HG02885 (cell line): ENCODE data around the gene CYTH3.

ENCODE experiments used
- ATAC-seq: cut with Tn5 transposase; IDR thresholded peaks from one replicate; pipeline ENCODE4 v1.9.1; 2021; ENCODE audit warnings: mild to moderate bottlenecking; ENCODE audit not compliant: unreplicated experiment, poor library complexity

The CYTH3 gene

DNA sequence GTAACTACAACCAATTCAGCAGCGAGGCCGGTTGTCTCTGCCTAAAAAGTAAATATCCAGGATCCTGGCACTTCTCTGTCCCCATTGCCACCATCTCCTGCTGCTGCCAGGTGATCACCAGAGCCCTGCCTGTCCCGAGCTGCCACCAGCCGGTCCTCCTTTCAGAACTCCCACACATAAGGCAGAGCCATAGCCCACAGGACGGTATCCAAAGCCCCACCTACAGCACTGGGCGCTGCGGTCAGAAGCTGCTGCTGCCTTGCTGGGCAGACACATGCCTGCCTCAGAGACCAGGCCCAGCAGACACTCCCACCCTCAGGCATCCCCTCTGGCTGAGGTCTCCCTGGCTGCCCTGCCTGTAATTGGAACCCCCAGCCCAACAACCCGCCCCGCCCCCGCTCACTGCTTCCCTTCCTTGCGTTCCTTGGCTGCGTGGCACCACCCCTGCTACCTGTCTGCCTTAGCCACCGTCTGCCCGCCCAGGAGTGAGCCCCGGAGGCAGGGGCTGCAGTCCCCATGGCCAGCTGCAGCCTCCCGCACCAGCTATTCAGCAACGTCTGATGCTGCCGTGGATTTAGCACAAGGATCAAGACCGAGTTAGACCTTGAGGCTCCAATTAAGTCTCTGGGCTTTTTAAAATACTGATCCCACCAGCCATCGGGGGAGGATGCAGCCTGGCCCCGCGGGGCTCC lies 100.7 kb downstream of the CYTH3 start:
- no peak for ATAC-seq

DNA sequence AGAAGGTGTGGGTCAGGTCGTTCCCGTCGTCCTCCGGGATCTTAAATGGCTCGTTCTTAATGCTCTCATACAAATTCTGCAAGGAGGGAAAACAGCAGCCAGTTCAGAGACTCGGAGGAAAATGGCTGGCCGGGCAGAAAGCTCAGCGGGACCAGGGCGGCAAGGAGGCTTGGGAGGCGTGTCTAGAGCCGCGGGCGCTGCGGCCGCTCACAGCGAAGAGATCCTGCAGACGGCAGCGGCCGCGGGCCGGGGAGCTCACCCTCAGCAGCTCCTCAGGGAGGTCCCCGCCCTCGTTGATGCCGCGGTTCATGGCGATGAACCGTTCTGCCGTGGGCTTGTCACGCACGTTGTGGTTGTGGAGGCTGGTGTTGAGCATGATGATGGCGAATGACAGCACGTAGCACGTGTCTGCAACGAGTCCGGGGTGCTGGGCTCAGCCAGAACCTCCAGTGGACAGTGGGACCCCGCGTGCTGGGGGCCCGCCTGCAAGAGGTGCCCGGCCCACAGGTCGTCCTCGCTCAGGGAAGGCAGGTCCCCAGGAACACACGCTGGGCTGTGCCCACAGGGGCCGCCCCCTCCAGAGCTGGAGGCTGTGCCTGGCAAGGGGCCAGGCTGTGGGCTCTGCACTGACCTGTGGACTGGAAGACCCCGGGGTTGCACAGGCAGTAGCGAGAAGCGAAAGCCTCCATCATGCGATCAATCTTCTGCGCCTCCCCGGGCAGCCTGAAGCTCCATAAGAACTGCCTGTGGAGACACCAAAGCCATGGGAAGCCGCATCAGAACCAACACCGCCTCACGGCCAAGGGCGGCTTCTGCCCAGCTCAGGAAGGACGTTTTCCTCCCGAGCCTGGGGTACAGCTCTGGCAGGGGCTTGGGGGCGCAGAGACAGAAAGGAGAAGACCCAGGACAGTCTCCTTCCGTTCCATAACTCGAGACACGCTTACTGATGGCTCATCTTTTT lies 101.6 kb downstream of the CYTH3 start:
- ATAC-seq, result no peak

DNA sequence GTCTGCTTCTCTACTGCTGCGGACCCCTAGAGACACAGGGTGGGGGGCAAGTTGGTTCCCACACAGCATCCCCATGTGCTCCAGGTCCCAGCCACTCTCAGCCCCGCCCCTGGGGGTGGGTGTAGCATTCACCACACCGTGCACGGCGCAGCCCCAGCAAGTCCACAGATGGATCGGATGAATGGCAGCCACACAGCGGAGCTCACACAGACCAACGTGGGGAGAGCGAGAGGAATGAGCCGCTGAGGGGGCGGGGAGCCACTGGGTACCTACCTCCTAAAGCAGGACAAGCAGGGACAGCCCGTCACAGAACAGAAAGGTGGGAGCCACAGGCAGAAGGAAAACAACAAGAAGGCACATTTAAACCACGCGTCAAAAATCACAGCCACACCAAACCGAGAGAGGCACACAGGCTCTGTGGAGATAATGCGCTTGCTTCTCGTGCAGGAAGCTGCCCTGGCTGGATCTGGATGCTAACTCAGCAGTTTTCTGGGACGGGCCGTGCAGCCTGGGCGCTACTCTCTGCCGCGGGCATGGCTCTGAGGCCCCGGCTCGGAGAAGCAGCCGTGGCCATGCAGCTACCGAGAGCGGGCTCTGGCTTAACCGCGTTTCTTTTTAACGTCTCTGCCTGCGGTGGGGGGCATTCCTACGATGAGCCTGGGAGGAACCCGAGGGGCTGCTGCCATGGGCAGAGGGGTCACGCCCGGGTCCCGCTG lies 102.5 kb downstream of the CYTH3 start:
- no peak for ATAC-seq

DNA sequence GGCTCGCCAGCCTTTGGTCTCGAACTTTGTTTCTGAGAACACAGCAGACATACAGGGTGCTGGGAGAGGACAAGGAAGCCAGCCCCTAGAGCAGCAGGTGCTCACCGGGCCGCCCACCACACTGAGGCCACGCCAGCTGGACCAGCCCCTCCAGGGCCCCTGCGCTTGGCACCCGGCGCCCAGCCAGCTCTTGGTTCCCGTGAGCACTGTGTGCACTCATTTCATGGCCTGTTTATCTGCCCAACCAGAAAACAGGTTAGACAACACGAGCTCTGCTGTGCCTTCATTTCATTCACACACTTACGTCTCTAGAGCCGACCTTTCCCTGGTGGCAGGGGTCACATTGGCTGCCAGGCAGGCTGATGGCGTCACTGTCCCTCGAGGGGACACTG lies 104.0 kb downstream of the CYTH3 start:
- no peak for ATAC-seq

DNA sequence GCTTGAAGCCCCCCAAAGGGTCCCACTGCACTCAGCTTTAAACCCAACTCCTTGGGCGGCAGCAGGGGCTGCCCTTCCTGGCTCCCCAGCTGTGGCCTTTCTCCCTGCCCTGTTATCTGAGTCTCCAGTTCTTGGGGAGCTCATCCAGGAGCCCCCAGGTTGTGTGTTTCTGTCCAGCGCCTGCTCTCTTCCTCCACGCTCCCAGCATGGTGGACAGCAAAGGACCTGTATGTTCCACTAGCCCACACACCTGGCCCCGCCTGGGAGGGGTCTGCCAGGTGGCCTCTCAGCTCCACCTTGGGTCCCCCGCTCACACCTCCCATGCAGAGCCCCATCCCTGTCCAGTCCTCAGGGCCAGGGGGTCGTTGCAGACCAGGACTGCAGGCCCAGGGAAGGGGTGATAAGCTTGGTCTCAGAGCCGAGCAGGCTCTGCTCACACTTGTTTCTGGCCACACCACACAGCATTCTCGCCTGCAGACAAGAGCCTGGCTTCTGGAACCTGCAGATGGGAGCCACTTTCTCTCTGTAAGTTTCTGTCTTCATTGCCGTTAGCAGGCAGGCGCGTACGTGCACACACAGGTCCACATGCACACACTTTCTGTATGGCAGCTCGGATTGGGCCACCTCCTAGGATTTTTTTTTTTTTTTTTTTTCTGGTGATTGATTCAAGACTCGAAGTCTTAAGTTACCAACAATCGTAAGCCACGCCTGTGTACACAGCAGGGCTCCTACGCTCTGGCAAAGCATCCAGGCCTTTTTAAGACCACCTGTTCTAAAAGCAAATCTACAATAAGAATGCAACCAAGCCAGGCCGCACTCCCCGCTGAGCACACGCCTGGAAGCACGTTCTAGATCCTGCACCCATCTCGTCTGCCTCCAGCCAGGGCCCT lies 104.6 kb downstream of the CYTH3 start:
- ATAC-seq, result no peak

DNA sequence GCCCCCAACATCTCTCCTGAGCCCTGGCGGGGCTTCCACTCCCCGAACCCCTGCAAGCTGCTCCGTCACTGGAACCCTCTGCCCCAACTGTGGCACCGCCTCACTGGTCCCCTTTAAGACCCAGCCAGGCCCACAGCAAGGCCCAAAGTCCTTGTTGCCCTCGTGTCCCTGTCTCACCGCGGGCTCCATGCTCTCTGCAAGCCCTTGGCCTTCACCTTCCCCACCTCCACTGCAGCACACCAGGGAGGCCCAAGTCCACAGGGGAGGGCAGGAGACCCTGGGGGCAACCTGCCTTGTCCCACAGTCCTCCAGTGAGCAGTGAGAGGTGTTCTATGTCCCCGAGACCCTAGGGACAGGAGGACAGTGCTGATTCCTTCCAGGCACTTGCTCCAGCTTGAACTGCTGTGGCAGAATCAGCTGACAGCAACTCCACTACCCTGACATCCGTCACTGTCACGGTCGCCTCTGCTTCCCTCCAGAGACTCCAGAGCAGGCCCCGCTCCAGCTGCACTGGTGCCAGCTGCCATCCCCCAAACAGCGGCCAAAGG lies 105.3 kb downstream of the CYTH3 start:
- no peak for ATAC-seq

DNA sequence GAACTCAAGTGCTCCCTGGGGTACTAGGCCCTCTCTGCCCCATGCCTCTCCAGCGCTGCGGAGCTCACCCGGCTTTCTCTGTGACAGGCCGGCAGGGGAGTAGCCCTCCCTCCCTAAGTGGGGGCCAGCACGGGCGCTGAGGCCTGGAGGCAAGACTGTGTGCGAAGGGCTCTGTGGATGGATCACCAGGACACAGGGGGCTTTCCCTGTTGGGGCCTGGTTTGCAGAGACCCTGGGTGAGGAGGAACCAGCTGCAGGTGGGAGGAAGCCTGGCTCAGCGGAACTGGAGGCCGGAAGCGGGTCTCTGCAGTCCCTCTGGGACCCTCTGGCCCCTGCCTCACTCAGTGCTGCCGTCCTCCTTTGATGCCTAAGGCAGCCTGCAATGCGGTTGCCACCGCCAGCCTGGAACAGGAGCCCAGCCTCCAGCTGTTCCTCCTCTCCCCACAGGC lies 106.0 kb downstream of the CYTH3 start:
- no peak for ATAC-seq

DNA sequence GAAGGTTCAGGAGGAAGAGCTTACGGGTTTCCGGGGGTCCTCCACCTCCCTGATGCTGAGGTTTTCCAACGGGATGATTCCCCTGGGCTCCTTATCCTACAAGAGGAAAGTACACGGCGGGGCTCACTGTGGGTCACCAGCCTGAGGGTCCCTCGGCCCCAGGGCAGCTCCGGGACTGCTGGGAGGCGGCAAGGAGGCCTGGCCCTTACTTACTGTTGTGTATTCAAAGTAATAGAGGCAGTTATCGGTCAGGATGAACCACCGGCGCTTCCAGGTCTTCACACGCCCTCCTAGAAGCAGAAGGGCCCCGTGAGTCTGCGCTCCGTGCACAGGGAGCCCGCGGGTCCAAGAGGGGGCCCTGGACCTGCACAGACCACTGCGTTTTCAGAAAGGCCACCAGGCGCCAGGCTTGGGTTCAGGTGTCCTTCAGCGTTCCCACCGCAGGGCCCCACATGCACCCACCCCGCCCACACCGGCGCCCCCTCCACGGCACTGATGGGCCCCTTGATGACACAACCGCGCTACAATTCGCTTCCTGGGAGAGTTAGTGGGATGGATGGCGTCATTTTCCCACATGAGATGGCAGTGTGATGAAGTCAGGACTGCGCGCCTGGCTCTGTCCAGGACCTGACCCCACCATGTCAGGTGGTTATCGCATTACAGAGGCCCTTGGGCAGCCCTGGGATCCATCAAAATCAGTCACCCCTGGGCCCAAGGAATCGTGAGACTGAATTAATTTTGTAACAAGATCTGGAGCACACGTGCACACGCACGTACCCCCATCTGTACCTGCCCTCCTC lies 106.7 kb downstream of the CYTH3 start:
- ATAC-seq, result no peak

DNA sequence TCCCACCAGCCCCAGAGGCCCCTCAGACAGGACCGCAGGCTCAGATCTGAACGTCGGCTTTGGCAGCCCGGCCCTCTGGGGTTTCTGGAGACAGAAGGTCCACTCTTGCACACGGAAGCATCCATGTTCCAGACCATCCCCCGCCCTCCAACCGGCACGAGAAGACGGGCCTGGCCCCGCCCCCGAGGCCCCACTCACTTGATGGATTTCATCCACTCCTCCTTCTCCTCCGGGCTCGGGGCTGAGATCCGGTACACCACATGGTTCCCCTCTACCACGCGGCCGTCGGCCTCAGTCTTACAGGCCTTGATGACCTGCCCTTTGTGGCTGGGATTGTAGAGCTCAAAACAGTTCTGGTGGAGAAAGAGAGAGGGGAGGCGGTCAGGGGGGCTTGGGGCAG lies 107.3 kb downstream of the CYTH3 start:
- ATAC-seq, result no peak

DNA sequence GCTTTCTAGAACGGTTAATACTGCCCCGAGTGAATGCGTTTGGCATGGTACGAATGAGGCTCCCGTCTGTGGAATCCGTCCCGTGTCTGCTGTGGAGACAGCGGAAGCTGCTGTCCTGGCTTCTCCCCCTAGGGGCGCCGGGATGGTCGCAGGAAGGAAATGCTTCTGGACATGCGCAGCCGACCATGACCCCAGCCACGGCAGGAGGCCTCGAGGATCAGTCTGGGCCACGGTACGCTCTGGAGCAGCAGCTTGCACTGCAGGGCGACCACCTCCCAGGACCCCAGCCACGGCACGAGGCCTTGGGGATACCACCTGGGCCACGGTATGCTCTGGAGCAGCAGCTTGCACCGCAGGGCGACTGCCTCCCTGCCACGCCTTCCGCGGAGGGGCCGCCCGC lies 107.9 kb downstream of the CYTH3 start:
- ATAC-seq, result no peak

DNA sequence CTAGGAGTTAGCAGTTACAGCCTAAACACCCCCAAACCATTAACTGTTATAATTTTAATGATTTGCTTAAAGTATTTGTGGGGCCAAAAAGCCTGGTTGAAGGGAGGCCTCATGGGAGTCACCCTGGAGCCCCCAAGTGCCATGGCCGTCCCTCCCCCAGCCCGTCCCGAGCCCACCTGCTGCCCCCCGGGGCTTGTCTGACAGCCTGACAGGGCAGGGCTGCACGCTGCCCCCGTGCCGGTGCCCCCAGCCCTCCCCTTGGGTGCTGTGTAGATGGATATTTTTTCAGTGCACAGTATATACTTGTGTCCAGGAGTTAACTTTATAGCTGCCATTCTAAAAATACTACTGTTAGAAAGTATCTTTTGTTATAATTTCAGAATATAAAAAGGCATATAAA lies 108.4 kb downstream of the CYTH3 start:
- ATAC-seq, result no peak

DNA sequence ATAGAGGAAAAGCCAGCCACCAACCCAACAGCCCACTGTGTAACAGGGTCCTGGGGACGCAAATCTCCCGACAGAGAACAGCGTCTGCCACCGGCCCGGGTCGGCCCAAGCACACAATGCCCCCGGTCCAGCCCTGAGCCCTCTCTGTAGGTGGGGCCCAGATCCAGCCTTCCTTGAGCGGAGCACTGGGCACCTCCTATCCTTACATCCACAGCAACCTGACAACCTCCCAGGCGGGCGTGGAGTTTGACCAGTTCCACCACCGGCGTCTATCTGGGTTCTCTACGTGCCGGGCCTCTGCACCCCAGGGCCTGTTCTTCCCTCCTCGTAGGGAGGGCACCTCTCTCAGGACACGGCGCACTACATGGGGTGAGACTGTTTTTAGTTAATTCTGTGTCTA lies 109.0 kb downstream of the CYTH3 start:
- ATAC-seq, result no peak

DNA sequence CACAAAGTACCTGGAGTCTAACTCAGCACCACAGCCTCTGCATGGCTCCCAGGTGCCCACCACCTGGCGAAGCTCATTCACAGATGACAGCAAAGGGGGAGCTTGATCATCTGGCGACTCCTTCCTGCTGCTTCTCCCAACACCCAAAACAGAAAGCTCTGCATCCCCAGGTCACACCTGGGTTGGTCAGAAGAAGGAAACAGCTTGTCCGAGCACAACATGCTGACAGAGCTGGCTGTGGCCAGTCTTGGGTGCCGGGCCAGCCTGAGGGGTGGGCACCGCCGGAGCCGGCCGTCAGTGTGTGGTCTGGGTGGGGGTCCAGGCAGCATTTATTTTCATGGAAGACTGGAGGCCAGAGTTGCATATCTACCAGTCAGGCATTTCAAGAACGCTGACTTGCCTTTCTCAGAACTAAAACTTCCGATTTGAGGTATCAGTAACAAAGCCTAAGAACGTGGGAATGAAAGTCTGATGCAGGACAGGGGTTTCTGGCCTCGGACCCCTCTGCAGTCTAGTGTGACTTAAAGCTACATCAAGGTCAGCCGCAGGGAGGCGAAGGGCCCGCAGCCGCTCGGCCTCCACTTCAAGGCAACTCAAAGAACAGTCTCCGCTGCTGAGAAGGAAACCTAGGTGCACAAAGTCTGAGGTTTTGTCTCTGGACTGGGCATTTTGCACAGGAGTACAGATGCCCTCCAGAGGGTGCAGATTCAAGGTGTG lies 109.6 kb downstream of the CYTH3 start:
- no peak for ATAC-seq

DNA sequence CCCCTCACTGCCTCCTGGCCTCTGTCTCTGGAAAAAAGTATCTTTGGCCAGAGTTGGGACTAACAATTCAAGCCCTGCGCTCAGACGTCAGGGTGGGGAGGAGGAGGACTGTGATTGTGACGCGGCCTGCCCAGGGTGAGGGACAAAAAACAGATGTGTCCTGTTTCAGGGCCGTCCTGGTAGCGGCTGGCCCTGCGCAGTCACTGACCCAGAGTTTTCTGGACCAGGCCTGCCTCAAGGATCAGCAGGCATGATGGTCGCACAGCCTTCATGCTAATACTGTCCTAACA lies 110.1 kb downstream of the CYTH3 start:
- ATAC-seq, result no peak

DNA sequence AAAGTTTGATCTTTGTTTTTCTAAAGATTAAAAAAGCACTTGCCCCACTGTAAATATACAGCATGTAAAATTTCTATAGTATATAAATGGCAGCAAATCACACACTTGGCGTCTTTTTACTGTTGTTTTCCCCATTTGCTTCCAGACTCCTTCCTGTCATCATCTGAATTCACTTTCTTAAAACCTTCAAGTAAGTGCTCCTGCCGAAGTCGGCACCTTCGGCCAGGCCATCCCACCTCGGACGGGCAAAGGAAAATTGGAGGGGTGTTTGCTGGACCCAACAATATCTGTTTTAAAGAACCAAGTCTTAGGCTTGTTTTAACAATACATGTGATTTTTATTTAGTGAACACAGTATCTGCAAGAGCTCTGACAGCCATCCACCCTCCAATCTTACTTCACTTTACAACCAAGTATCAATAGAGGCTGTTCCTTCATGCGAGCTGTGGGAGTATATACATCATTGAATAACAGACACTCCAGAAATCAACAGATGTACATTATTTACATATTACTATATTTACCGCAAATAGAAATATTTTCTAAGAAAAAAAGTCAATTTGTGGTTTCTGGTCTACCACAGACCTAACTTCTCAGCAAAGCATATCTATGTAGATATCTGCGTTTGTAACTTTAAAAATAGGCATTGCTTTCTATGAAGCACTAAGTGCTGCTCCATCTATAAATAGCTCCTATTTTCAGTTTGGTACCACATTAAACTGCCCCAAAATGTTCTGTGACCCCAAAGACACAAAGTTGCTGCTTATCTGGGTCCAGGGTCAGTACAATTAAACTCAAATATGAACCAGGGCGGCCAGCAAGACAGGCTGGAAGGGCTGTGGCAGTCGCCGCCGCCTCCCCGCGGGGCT lies 110.7 kb downstream of the CYTH3 start:
- ATAC-seq, result peak; percentile 56

DNA sequence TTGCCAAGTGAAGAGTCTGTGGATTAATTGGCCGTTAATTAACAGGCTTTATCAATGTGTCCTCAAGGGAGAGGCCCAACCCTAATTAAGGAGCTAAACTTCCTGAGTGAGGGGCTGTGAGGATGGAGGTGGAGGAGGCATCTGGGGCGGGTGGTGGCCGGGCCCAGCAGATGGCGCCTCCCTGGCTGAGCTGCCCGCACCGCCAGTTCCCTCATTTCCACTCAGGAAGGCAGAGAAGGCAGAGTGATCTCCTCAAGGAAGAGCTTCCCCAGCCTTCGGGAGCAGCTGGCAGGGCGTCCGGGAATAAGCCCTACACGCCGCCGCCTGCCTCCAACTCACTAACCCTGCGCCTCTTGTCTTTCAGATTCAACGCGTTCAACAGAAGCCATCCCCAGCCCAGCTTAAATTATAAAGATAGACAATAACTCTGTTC lies 112.2 kb downstream of the CYTH3 start:
- no peak for ATAC-seq

DNA sequence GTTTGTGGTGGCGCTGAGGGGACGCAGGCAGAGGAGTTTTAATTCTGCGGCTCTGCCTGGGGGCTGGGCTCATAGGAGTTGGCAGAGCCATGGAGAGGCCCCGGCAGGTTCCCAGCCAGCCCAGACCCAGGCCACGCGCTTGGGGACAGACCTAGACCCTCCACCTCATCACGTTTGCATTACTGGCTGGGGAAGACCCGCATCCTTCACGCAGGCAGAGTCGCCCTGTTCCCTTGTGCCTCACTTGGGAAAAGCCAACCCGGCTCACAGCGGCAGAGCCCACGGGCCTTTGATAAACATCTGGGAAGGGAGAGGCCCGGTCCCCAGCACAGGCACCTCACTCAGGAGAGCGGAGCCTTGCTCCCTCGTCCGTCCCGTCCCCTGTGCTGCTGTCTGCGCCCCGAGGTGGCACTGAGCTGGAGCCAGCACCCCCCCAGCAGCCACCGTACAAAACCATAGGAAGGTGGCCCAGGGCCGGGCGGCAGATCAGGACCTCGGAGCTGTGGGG lies 112.8 kb downstream of the CYTH3 start:
- no peak for ATAC-seq
